ENCODE data around the gene AVL9. TPM values are rescaled to one million over a fixed set of nuclear protein-coding genes. Genes with fewer than 3 reads are reported as not detected.

The AVL9 gene
- total and polyA plus RNA-seq, 9 of the 15 experiments (the other 6 are each of a cell fraction or from before 2014, with no cell fraction given), result 6.4 to 66.2 (median 30.1) TPM

DNA sequence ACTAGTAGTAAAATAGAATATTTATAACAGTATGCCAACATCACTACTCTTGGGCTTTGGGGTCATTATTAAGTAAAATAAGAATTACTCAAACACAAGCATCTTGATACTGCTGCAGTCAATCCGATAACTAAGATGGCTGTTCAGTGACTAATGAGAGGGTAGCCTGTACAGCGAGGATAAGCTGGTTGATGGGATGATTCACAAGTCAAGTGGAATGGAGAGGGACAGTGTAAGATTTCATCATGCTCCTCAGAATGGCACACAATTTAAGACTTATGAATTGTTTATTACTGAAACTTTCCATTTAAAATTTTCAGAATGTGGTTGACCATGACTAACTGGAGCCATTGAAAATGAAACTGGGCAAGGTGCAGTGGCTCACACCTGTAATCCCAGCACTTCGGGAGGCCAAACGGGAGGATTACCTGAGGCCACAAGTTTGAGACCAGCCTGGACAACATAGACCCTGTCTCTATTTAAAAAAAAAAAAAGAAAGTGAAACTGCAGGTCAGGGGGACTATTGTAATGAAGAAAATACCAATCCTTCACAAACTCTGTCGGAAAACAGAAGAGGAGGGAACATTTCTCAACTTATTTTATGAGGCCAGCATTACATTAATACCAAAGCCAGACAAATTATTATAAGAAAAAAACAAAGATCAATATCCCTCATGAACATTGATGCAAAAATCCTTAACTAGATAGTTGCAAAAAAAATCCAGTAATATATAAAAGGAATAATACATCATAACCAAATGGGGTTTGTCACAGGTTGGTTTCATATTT is 11.2 kb downstream of the AVL9 start (continued):
- TF ChIP-seq, protein P1, sequence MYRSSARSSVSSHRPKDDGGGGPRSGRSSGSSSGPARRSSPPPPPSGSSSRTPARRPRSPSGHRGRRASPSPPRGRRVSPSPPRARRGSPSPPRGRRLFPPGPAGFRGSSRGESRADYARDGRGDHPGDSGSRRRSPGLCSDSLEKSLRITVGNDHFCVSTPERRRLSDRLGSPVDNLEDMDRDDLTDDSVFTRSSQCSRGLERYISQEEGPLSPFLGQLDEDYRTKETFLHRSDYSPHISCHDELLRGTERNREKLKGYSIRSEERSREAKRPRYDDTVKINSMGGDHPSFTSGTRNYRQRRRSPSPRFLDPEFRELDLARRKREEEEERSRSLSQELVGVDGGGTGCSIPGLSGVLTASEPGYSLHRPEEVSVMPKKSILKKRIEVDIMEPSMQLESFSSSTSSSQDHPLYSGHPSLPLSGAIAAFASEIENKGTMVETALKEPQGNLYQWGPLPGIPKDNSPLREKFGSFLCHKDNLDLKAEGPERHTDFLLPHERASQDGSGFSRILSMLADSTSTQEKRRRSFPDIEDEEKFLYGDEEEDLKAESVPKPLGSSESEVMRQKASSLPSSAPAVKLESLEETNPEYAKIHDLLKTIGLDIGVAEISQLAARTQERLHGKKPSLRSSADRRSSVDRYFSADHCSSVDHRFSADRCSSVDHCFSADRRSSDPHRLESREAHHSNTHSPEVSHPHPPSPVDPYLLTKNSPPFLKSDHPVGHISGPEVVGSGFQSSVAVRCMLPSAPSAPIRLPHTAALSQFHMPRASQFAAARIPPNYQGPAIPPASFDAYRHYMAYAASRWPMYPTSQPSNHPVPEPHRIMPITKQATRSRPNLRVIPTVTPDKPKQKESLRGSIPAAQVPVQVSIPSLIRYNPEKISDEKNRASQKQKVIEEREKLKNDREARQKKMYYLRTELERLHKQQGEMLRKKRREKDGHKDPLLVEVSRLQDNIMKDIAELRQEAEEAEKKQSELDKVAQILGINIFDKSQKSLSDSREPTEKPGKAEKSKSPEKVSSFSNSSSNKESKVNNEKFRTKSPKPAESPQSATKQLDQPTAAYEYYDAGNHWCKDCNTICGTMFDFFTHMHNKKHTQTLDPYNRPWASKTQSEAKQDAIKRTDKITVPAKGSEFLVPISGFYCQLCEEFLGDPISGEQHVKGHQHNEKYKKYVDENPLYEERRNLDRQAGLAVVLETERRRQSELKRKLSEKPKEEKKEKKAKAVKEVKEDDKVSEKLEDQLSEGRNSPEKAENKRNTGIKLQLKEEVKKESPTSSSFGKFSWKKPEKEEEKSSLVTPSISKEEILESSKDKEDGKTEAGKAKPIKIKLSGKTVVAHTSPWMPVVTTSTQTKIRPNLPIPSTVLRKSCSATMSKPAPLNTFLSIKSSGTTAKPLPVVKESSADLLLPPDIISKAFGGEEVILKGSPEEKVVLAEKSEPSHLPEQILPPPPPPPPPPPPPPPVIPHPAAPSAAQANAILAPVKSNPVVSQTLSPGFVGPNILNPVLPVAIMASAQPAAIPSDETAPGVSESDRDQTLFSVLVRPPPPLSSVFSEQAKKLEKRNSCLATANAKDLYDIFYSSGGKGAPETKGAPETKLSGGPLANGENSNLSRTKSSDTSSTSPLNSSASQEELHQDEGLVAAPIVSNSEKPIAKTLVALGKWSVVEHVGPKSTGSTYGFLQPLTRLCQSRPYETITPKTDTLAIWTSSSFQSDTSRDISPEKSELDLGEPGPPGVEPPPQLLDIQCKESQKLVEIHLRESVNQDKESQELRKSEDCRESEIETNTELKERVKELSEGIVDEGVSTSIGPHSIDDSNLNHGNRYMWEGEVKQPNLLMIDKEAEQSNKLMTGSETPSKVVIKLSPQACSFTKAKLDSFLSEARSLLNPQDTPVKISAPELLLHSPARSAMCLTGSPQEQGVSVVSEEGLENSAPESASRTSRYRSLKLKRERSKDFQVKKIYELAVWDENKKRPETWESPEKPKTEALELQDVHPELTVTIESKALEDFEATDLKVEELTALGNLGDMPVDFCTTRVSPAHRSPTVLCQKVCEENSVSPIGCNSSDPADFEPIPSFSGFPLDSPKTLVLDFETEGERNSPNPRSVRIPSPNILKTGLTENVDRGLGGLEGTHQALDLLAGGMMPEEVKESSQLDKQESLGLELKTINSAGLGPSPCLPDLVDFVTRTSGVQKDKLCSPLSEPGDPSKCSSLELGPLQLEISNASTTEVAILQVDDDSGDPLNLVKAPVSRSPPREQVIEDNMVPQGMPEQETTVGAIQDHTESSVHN (IDR thresholded peaks at IDR 0.05; ENCODE audit: borderline replicate concordance in 1 of 2, low read depth in 1 of 2), result peak in 1 of 2 experiments; percentile 74; a peak in 1 of 4 replicates
- TF ChIP-seq, protein P2, sequence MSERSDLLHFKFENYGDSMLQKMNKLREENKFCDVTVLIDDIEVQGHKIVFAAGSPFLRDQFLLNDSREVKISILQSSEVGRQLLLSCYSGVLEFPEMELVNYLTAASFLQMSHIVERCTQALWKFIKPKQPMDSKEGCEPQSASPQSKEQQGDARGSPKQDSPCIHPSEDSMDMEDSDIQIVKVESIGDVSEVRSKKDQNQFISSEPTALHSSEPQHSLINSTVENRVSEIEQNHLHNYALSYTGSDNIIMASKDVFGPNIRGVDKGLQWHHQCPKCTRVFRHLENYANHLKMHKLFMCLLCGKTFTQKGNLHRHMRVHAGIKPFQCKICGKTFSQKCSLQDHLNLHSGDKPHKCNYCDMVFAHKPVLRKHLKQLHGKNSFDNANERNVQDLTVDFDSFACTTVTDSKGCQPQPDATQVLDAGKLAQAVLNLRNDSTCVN (CRISPR knock-in tag; IDR thresholded peaks at IDR 0.05), result no peak
- no peak for TF ChIP-seq SNIP1 (IDR thresholded peaks at IDR 0.05; ENCODE audit: low read depth)
- TF ChIP-seq ARID3B (CRISPR knock-in tag; IDR thresholded peaks at IDR 0.05; ENCODE audit: borderline replicate concordance), result no peak
- TF ChIP-seq USF1 (CRISPR knock-in tag; IDR thresholded peaks at IDR 0.05), result no peak
- no peak for TF ChIP-seq BCL6 (CRISPR knock-in tag; IDR thresholded peaks at IDR 0.05)

All from K562 (cell line).